Activated T-helper 17 cell treated with anti-CD3 and anti-CD28 coated beads, Interleukin-2, amount 50 U/mL, for 72 hours (primary cell): Measurements from ENCODE around the gene EFCAB11. TPM values are rescaled to one million over a fixed set of nuclear protein-coding genes. Genes with fewer than 3 reads are reported as not detected.

Source experiments
- ATAC-seq: fragments of 150-1000 bp; cut with Tn5 transposase; replicated peaks from 2 replicates; pipeline ENCODE4 v1.10.0; 2021; ENCODE audit warnings: mild to moderate bottlenecking, moderate library complexity
- H3K27ac Mint-ChIP-seq: one replicate; pipeline ENCODE4 v1.8.0; 2022; ENCODE audit warnings: mixed read lengths
- H3K27me3 Mint-ChIP-seq: one replicate; pipeline ENCODE4 v1.8.0; 2022; ENCODE audit warnings: mixed read lengths
- H3K36me3 Mint-ChIP-seq: one replicate; pipeline ENCODE4 v1.8.0; 2022; ENCODE audit warnings: low read depth, mild to moderate bottlenecking, mixed read lengths
- H3K4me1 Mint-ChIP-seq: one replicate; pipeline ENCODE4 v1.8.0; 2022; ENCODE audit warnings: mixed read lengths
- H3K4me3 Mint-ChIP-seq: one replicate; pipeline ENCODE4 v1.8.0; 2022; ENCODE audit warnings: mild to moderate bottlenecking, mixed read lengths
- H3K9me3 Mint-ChIP-seq: one replicate; pipeline ENCODE4 v1.8.0; 2022; ENCODE audit warnings: mixed read lengths
- total RNA-seq, 2 donors: library from RNA; stranded (reverse); gene quantifications; one replicate each; pipeline ENCODE4 v1.2.3, GENCODE V29; 2022

The EFCAB11 gene
- total RNA-seq, 2 donors from 2014 or later: 5.5 to 9.4 TPM

GRCh38 chr14:89814126-89814525, 140.4 kb downstream of the EFCAB11 start:
- Mint-ChIP-seq H3K36me3 (no peaks in the 10 kb centered on the region), H3K4me1 (no peaks in the 10 kb centered on the region), H3K27me3 (peaks cover 16% of the 10 kb centered on the region), H3K9me3 (no peaks in the 10 kb centered on the region), H3K4me3 (no peak overlapping the region), H3K27ac (no peak overlapping the region)
- ATAC-seq: no peak

GRCh38 chr14:89813617-89814031, 140.9 kb downstream of the EFCAB11 start:
- peaks cover 16% of the 10 kb centered on the region for H3K27me3 Mint-ChIP-seq
- ATAC-seq: no peak
- no peaks in the 10 kb centered on the region for H3K36me3 Mint-ChIP-seq
- H3K9me3 Mint-ChIP-seq: no peaks in the 10 kb centered on the region
- no peak overlapping the region for H3K27ac Mint-ChIP-seq
- no peak overlapping the region for H3K4me3 Mint-ChIP-seq
- no peaks in the 10 kb centered on the region for H3K4me1 Mint-ChIP-seq

- no peak overlapping the region for H3K4me3 Mint-ChIP-seq
- H3K27me3 Mint-ChIP-seq: peaks cover 11% of the 10 kb centered on the region
- H3K9me3 Mint-ChIP-seq: no peaks in the 10 kb centered on the region
- ATAC-seq: no peak
- no peaks in the 10 kb centered on the region for H3K36me3 Mint-ChIP-seq
- H3K27ac Mint-ChIP-seq: no peak overlapping the region
- H3K4me1 Mint-ChIP-seq: no peaks in the 10 kb centered on the region
Measured at GRCh38 chr14:89811954-89812575, 142.5 kb downstream of the EFCAB11 start.

GRCh38 chr14:89810101-89810500, 144.4 kb downstream of the EFCAB11 start:
- Mint-ChIP-seq H3K4me1 (no peaks in the 10 kb centered on the region), H3K27ac (no peak overlapping the region), H3K27me3 (peaks cover 11% of the 10 kb centered on the region), H3K4me3 (no peak overlapping the region), H3K36me3 (no peaks in the 10 kb centered on the region), H3K9me3 (no peaks in the 10 kb centered on the region)
- ATAC-seq: no peak

- Mint-ChIP-seq H3K4me1 (no peaks in the 10 kb centered on the region), H3K27ac (no peak overlapping the region), H3K9me3 (no peaks in the 10 kb centered on the region), H3K27me3 (peaks cover 11% of the 10 kb centered on the region), H3K4me3 (no peak overlapping the region), H3K36me3 (no peaks in the 10 kb centered on the region)
- ATAC-seq: no peak
Measured at GRCh38 chr14:89807892-89808291, 146.6 kb downstream of the EFCAB11 start.

- Mint-ChIP-seq H3K27ac (no peak overlapping the region), H3K27me3 (peaks cover 11% of the 10 kb centered on the region), H3K4me1 (no peaks in the 10 kb centered on the region), H3K4me3 (no peak overlapping the region), H3K9me3 (no peaks in the 10 kb centered on the region), H3K36me3 (no peaks in the 10 kb centered on the region)
- no peak for ATAC-seq
Measured at GRCh38 chr14:89807151-89807550, 147.4 kb downstream of the EFCAB11 start.

GRCh38 chr14:89806451-89806850, 148.1 kb downstream of the EFCAB11 start:
- no peak overlapping the region for H3K27ac Mint-ChIP-seq
- no peak for ATAC-seq
- H3K27me3 Mint-ChIP-seq: peaks cover 10% of the 10 kb centered on the region
- H3K4me1 Mint-ChIP-seq: no peaks in the 10 kb centered on the region
- no peaks in the 10 kb centered on the region for H3K9me3 Mint-ChIP-seq
- H3K36me3 Mint-ChIP-seq: no peaks in the 10 kb centered on the region
- no peak overlapping the region for H3K4me3 Mint-ChIP-seq

- Mint-ChIP-seq H3K36me3 (no peaks in the 10 kb centered on the region), H3K27ac (no peak overlapping the region), H3K9me3 (no peaks in the 10 kb centered on the region), H3K4me3 (no peak overlapping the region), H3K27me3 (peaks cover 3% of the 10 kb centered on the region), H3K4me1 (no peaks in the 10 kb centered on the region)
- no peak for ATAC-seq
Measured at GRCh38 chr14:89805501-89805900, 149.0 kb downstream of the EFCAB11 start.

GRCh38 chr14:89803542-89803941, 151.0 kb downstream of the EFCAB11 start:
- Mint-ChIP-seq H3K36me3 (no peaks in the 10 kb centered on the region), H3K4me3 (no peak overlapping the region), H3K27me3 (peaks cover 6% of the 10 kb centered on the region), H3K9me3 (no peaks in the 10 kb centered on the region), H3K4me1 (no peaks in the 10 kb centered on the region), H3K27ac (no peak overlapping the region)
- ATAC-seq: no peak

- Mint-ChIP-seq H3K4me3 (no peak overlapping the region), H3K36me3 (no peaks in the 10 kb centered on the region), H3K27me3 (peaks cover 6% of the 10 kb centered on the region), H3K27ac (no peak overlapping the region), H3K4me1 (no peaks in the 10 kb centered on the region), H3K9me3 (no peaks in the 10 kb centered on the region)
- no peak for ATAC-seq
Measured at GRCh38 chr14:89801136-89801535, 153.4 kb downstream of the EFCAB11 start.

- Mint-ChIP-seq H3K4me3 (no peak overlapping the region), H3K4me1 (no peaks in the 10 kb centered on the region), H3K9me3 (no peaks in the 10 kb centered on the region), H3K27ac (no peak overlapping the region), H3K36me3 (no peaks in the 10 kb centered on the region), H3K27me3 (peaks cover 3% of the 10 kb centered on the region)
- no peak for ATAC-seq
Measured at GRCh38 chr14:89798212-89798773, 156.2 kb downstream of the EFCAB11 start.

- ATAC-seq: no peak
- peaks cover 3% of the 10 kb centered on the region for H3K27me3 Mint-ChIP-seq
- no peaks in the 10 kb centered on the region for H3K4me1 Mint-ChIP-seq
- no peak overlapping the region for H3K4me3 Mint-ChIP-seq
- H3K27ac Mint-ChIP-seq: no peak overlapping the region
- H3K36me3 Mint-ChIP-seq: no peaks in the 10 kb centered on the region
- no peaks in the 10 kb centered on the region for H3K9me3 Mint-ChIP-seq
Measured at GRCh38 chr14:89797148-89797547, 157.4 kb downstream of the EFCAB11 start.

GRCh38 chr14:89794096-89794495, 160.4 kb downstream of the EFCAB11 start:
- H3K9me3 Mint-ChIP-seq: no peaks in the 10 kb centered on the region
- H3K27me3 Mint-ChIP-seq: peaks cover 2% of the 10 kb centered on the region
- H3K27ac Mint-ChIP-seq: no peak overlapping the region
- no peaks in the 10 kb centered on the region for H3K4me1 Mint-ChIP-seq
- no peaks in the 10 kb centered on the region for H3K36me3 Mint-ChIP-seq
- no peak for ATAC-seq
- H3K4me3 Mint-ChIP-seq: no peak overlapping the region

GRCh38 chr14:89793367-89793716, 161.2 kb downstream of the EFCAB11 start:
- H3K36me3 Mint-ChIP-seq: no peaks in the 10 kb centered on the region
- no peak for ATAC-seq
- no peaks in the 10 kb centered on the region for H3K9me3 Mint-ChIP-seq
- no peaks in the 10 kb centered on the region for H3K4me1 Mint-ChIP-seq
- no peak overlapping the region for H3K4me3 Mint-ChIP-seq
- no peaks in the 10 kb centered on the region for H3K27me3 Mint-ChIP-seq
- H3K27ac Mint-ChIP-seq: no peak overlapping the region

GRCh38 chr14:89792489-89793366, 161.8 kb downstream of the EFCAB11 start:
- Mint-ChIP-seq H3K27me3 (no peaks in the 10 kb centered on the region), H3K4me1 (no peaks in the 10 kb centered on the region), H3K4me3 (no peak overlapping the region), H3K36me3 (no peaks in the 10 kb centered on the region), H3K9me3 (no peaks in the 10 kb centered on the region), H3K27ac (peak overlapping the region; percentile 4)
- no peak for ATAC-seq
